Neural cell (in vitro differentiated cells): ENCODE results near the gene SLC17A7. TPM values are rescaled to one million over a fixed set of nuclear protein-coding genes. Genes with fewer than 3 reads are reported as not detected.
A peak's percentile ranks its signal among the peaks of the same experiment; 100 is the strongest.

Experiments
- H2AFZ ChIP-seq: fragments of 200-600, 300-800 bp; sonication (generic), shearing (Covaris generic); 2 replicates; pipeline ENCODE4 v1.6.0; 2014; ENCODE audit warnings: low read depth, mild to moderate bottlenecking, antibody characterized with exemption, low read length, moderate library complexity
- H3F3A ChIP-seq: fragments of 200-600 bp; shearing (Covaris generic); 2 replicates; pipeline ENCODE4 v1.6.1; 2016; ENCODE audit warnings: mild to moderate bottlenecking, moderate library complexity, mixed read lengths, antibody characterized with exemption, low read length; ENCODE audit not compliant: insufficient read depth, poor library complexity, severe bottlenecking
- H3K27ac ChIP-seq: fragments of 200-600, 300-800 bp; sonication (generic), shearing (Covaris generic); 2 replicates; pipeline ENCODE4 v1.5.1; 2014; ENCODE audit warnings: mild to moderate bottlenecking, low read length, moderate library complexity
- H3K27me3 ChIP-seq: fragments of 300-800, 200-600 bp; sonication (generic), shearing (Covaris generic); 2 replicates; pipeline ENCODE4 v1.6.0; 2014; ENCODE audit warnings: mild to moderate bottlenecking, low read depth, low read length, moderate library complexity; ENCODE audit not compliant: insufficient read depth
- H3K36me3 ChIP-seq: fragments of 300-800, 200-600 bp; sonication (generic), shearing (Covaris generic); 2 replicates; pipeline ENCODE4 v1.5.1; 2014; ENCODE audit warnings: mild to moderate bottlenecking, antibody characterized with exemption, low read length, moderate library complexity; ENCODE audit not compliant: insufficient read depth
- H3K4me2 ChIP-seq: fragments of 300-800, 200-600 bp; sonication (generic), shearing (Covaris generic); 2 replicates; pipeline ENCODE4 v1.6.0; 2014; ENCODE audit warnings: mild to moderate bottlenecking, low read length
- H3K4me3 ChIP-seq: fragments of 300-800, 200-600 bp; sonication (generic), shearing (Covaris generic); 2 replicates; pipeline ENCODE4 v1.5.1; 2014; ENCODE audit warnings: mild to moderate bottlenecking, low read length, moderate library complexity
- H3K79me2 ChIP-seq: fragments of 200-600 bp; shearing (Covaris generic); replicated peaks from 2 replicates; pipeline ENCODE4 v1.6.0; 2014; ENCODE audit warnings: mild to moderate bottlenecking, low read length, moderate library complexity; ENCODE audit not compliant: insufficient read depth
- H3K9ac ChIP-seq: fragments of 300-800, 200-600 bp; sonication (generic), shearing (Covaris generic); 2 replicates; pipeline ENCODE4 v1.6.1; 2016; ENCODE audit warnings: mild to moderate bottlenecking, low read length, mixed read lengths
- H3K9me2 ChIP-seq: fragments of 200-600 bp; shearing (Covaris generic); 2 replicates; pipeline ENCODE4 v1.6.1; 2016; ENCODE audit warnings: mild to moderate bottlenecking, low read length, mixed read lengths; ENCODE audit not compliant: insufficient read depth
- H3K9me3 ChIP-seq: fragments of 200-600, 300-800 bp; sonication (generic), shearing (Covaris generic); 2 replicates; pipeline ENCODE4 v1.6.1; 2016; ENCODE audit warnings: mild to moderate bottlenecking, mixed run types, low read length, moderate library complexity, mixed read lengths
- H4K20me1 ChIP-seq: fragments of 200-600 bp; shearing (Covaris generic); 2 replicates; pipeline ENCODE4 v1.6.1; 2016; ENCODE audit warnings: mild to moderate bottlenecking, mixed run types; ENCODE audit not compliant: insufficient read depth
- EP300 ChIP-seq: fragments of 450-650 bp; conservative IDR thresholded peaks from 2 replicates; pipeline ENCODE4 v1.6.1; 2014; ENCODE audit warnings: antibody characterized with exemption, mild to moderate bottlenecking, moderate library complexity; ENCODE audit not compliant: poor library complexity, severe bottlenecking
- EZH2 ChIP-seq: fragments of 200-600, 300-800 bp; shearing (Covaris generic), sonication (generic); IDR thresholded peaks from 2 replicates; pipeline ENCODE4 v1.6.1; 2014; ENCODE audit warnings: antibody characterized with exemption, low read length, borderline replicate concordance, mild to moderate bottlenecking; ENCODE audit not compliant: insufficient read depth, poor library complexity, severe bottlenecking
- MXI1 ChIP-seq: fragments of 450-650 bp; conservative IDR thresholded peaks from 2 replicates; pipeline ENCODE4 v1.6.1; 2014; ENCODE audit warnings: antibody characterized with exemption, mild to moderate bottlenecking; ENCODE audit not compliant: poor library complexity, severe bottlenecking
- POLR2AphosphoS5 ChIP-seq: IDR thresholded peaks from 2 replicates; pipeline ENCODE4 v1.6.1; 2012
- RAD21 ChIP-seq: fragments of 450-650 bp; conservative IDR thresholded peaks from 2 replicates; pipeline ENCODE4 v1.6.1; 2014; ENCODE audit warnings: antibody characterized with exemption, mild to moderate bottlenecking, moderate library complexity
- REST ChIP-seq: IDR thresholded peaks from 2 replicates; pipeline ENCODE4 v1.6.1; 2012; ENCODE audit warnings: borderline replicate concordance
- SMC3 ChIP-seq: fragments of 450-650 bp; conservative IDR thresholded peaks from 2 replicates; pipeline ENCODE4 v1.6.1; 2014; ENCODE audit warnings: antibody characterized with exemption, mild to moderate bottlenecking, moderate library complexity; ENCODE audit not compliant: poor library complexity
- TAF1 ChIP-seq: IDR thresholded peaks from 2 replicates; pipeline ENCODE4 v1.6.1; 2012; ENCODE audit warnings: low read depth
- polyA plus RNA-seq: library from polyadenylated mRNA; depleted of rRNA; stranded (reverse); fragments of >200 nt; gene quantifications from 2 replicates; pipeline ENCODE4 v1.2.3, GENCODE V29; 2014
- TF ChIP-seq, protein P1 (sequence below): fragments of 450-650 bp; IDR thresholded peaks from 2 replicates; pipeline ENCODE4 v1.5.1; 2014; ENCODE audit warnings: antibody characterized with exemption, mild to moderate bottlenecking, moderate library complexity; ENCODE audit not compliant: poor library complexity, severe bottlenecking

SLC17A7 gene
- polyA plus RNA-seq, 1 donor from 2014 or later, result 0.07 TPM

- no peaks in the 10 kb centered on the region for H4K20me1 ChIP-seq
- peak overlapping the region; percentile 93 for H3K4me2 ChIP-seq
- peak overlapping the region; percentile 85 for H3K4me3 ChIP-seq
- peak overlapping the region; percentile 92 for H2AFZ ChIP-seq
- H3K9ac ChIP-seq, result peak overlapping the region; percentile 91
- peaks cover 6% of the 10 kb centered on the region for H3K79me2 ChIP-seq
- no peaks in the 10 kb centered on the region for H3K9me3 ChIP-seq
- H3K27me3 ChIP-seq, result no peaks in the 10 kb centered on the region
- TF ChIP-seq EP300 (peak; percentile 4), POLR2AphosphoS5 (no peak)
- no peaks in the 10 kb centered on the region for H3K9me2 ChIP-seq
- peak overlapping the region; percentile 99 for H3K27ac ChIP-seq
- H3K36me3 ChIP-seq, result no peaks in the 10 kb centered on the region
- H3F3A ChIP-seq, result peaks cover 5% of the 10 kb centered on the region
Measured at GRCh38 chr19:49453757-49454240, 12.5 kb upstream of the SLC17A7 start.

- H3K9me2 ChIP-seq, result no peaks in the 10 kb centered on the region
- H3F3A ChIP-seq, result peaks cover 5% of the 10 kb centered on the region
- peak within 1 kb of the TSS; percentile 93 for H3K4me2 ChIP-seq
- no peaks in the 10 kb centered on the region for H3K36me3 ChIP-seq
- peak within 1 kb of the TSS; percentile 99 for H3K27ac ChIP-seq
- H3K79me2 ChIP-seq, result peaks cover 6% of the 10 kb centered on the region
- no peaks in the 10 kb centered on the region for H3K9me3 ChIP-seq
- no peaks in the 10 kb centered on the region for H3K27me3 ChIP-seq
- no peaks in the 10 kb centered on the region for H4K20me1 ChIP-seq
- TF ChIP-seq TAF1, result peak; percentile 80
- peak; percentile 75 for TF ChIP-seq REST
- TF ChIP-seq EP300, result peak; percentile 28
- TF ChIP-seq MXI1, result peak; percentile 87
- TF ChIP-seq EZH2, result no peak
- peak; percentile 99 for TF ChIP-seq POLR2AphosphoS5
- TF ChIP-seq, protein P1, sequence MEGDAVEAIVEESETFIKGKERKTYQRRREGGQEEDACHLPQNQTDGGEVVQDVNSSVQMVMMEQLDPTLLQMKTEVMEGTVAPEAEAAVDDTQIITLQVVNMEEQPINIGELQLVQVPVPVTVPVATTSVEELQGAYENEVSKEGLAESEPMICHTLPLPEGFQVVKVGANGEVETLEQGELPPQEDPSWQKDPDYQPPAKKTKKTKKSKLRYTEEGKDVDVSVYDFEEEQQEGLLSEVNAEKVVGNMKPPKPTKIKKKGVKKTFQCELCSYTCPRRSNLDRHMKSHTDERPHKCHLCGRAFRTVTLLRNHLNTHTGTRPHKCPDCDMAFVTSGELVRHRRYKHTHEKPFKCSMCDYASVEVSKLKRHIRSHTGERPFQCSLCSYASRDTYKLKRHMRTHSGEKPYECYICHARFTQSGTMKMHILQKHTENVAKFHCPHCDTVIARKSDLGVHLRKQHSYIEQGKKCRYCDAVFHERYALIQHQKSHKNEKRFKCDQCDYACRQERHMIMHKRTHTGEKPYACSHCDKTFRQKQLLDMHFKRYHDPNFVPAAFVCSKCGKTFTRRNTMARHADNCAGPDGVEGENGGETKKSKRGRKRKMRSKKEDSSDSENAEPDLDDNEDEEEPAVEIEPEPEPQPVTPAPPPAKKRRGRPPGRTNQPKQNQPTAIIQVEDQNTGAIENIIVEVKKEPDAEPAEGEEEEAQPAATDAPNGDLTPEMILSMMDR, result no peak
- peak; percentile 37 for TF ChIP-seq SMC3
- no peak for TF ChIP-seq RAD21
- peak within 1 kb of the TSS; percentile 91 for H3K9ac ChIP-seq
- H2AFZ ChIP-seq, result peak within 1 kb of the TSS; percentile 92
- peak within 1 kb of the TSS; percentile 85 for H3K4me3 ChIP-seq
Measured at GRCh38 chr19:49453013-49453756, 11.9 kb upstream of the SLC17A7 start, which contains the start of gene ALDH16A1. Gene ALDH16A1, plus strand, starts transcription at chr19:49453225. Its CDS starts 107 bp downstream, at chr19:49453332.
